ENCODE measurements around the gene MCM5.
A peak's percentile ranks its signal among the peaks of the same experiment; 100 is the strongest.
"Not testable (repeated sequence)": the region's sequence is repeated elsewhere in the genome, so short reads cannot be mapped to it uniquely, and the experiment has no call there.

The MCM5 gene

GRCh38 chr22:35399678-35400500 lies at the start of gene MCM5:
TSS of gene MCM5 (plus strand) at chr22:35400140. CDS start at chr22:35400439, 299 bp downstream.
- DNase-seq (ENCODE audit: low spot score in 2 of 2) (peak; percentile 92 to 97), ATAC-seq (replicated peaks; ENCODE audit: extremely low read depth, poor library complexity, severe bottlenecking) (peak; percentile 100)
- H3K27me3 Mint-ChIP-seq = no peaks in the 10 kb centered on the region
- peak within 1 kb of the TSS; percentile 97 for H3K27ac Mint-ChIP-seq (ENCODE audit: low read depth)
- H3K36me3 Mint-ChIP-seq (ENCODE audit: insufficient read depth) = peaks cover 31% of the 10 kb centered on the region
- no peaks in the 10 kb centered on the region for H3K9me3 Mint-ChIP-seq
- H3K4me3 Mint-ChIP-seq = peak within 1 kb of the TSS; percentile 100
- peaks cover 25% of the 10 kb centered on the region for H3K4me1 Mint-ChIP-seq

- Mint-ChIP-seq H3K27me3 (peaks cover 29% of the 10 kb centered on the region), H3K4me1 (peaks cover 21% of the 10 kb centered on the region), H3K27ac (ENCODE audit: low read depth) (peak overlapping the region; percentile 78), H3K36me3 (ENCODE audit: insufficient read depth) (peaks cover 8% of the 10 kb centered on the region), H3K9me3 (no peaks in the 10 kb centered on the region), H3K4me3 (peak overlapping the region; percentile 76)
- ATAC-seq (replicated peaks; ENCODE audit: extremely low read depth, poor library complexity, severe bottlenecking) (peak; percentile 90), DNase-seq (ENCODE audit: low spot score in 2 of 2) (peak; percentile 70 to 73)
Measured at GRCh38 chr22:35350539-35351503, 49.1 kb upstream of the MCM5 start.

- Mint-ChIP-seq H3K36me3 (ENCODE audit: insufficient read depth) (peaks cover 8% of the 10 kb centered on the region), H3K4me3 (peak overlapping the region; percentile 76)
- DNase-seq (ENCODE audit: low spot score in 2 of 2) = no peak
Measured at GRCh38 chr22:35352214-35353111, 47.5 kb upstream of the MCM5 start.

GRCh38 chr22:35353318-35353717 lies 46.6 kb upstream of the MCM5 start:
- H3K9me3 Mint-ChIP-seq = no peaks in the 10 kb centered on the region
- no peak overlapping the region for H3K27ac Mint-ChIP-seq (ENCODE audit: low read depth)
- H3K4me3 Mint-ChIP-seq = no peak overlapping the region
- peaks cover 21% of the 10 kb centered on the region for H3K4me1 Mint-ChIP-seq
- ATAC-seq (replicated peaks; ENCODE audit: extremely low read depth, poor library complexity, severe bottlenecking) (no peak), DNase-seq (ENCODE audit: low spot score in 2 of 2) (no peak)
- H3K27me3 Mint-ChIP-seq = peaks cover 36% of the 10 kb centered on the region
- peaks cover 6% of the 10 kb centered on the region for H3K36me3 Mint-ChIP-seq (ENCODE audit: insufficient read depth)

More at GRCh38 chr22:35352214-35353111, 47.5 kb upstream of the MCM5 start:
- H3K4me1 Mint-ChIP-seq = peaks cover 21% of the 10 kb centered on the region
- H3K27ac Mint-ChIP-seq (ENCODE audit: low read depth) = no peak overlapping the region
- H3K27me3 Mint-ChIP-seq = peaks cover 36% of the 10 kb centered on the region
- peak; percentile 17 for ATAC-seq (replicated peaks; ENCODE audit: extremely low read depth, poor library complexity, severe bottlenecking)
- H3K9me3 Mint-ChIP-seq = no peaks in the 10 kb centered on the region

- no peak for DNase-seq (ENCODE audit: low spot score in 2 of 2)
- peaks cover 5% of the 10 kb centered on the region for H3K36me3 Mint-ChIP-seq (ENCODE audit: insufficient read depth)
- H3K9me3 Mint-ChIP-seq = no peaks in the 10 kb centered on the region
- no peak for ATAC-seq (replicated peaks; ENCODE audit: extremely low read depth, poor library complexity, severe bottlenecking)
- no peak overlapping the region for H3K27ac Mint-ChIP-seq (ENCODE audit: low read depth)
- H3K4me1 Mint-ChIP-seq = peaks cover 21% of the 10 kb centered on the region
- H3K27me3 Mint-ChIP-seq = peaks cover 36% of the 10 kb centered on the region
- no peak overlapping the region for H3K4me3 Mint-ChIP-seq
Measured at GRCh38 chr22:35354068-35354467, 45.9 kb upstream of the MCM5 start.

GRCh38 chr22:35357883-35358621 lies 41.9 kb upstream of the MCM5 start:
- Mint-ChIP-seq H3K4me3 (no peak overlapping the region), H3K9me3 (no peaks in the 10 kb centered on the region), H3K36me3 (ENCODE audit: insufficient read depth) (no peaks in the 10 kb centered on the region), H3K27ac (ENCODE audit: low read depth) (no peak overlapping the region), H3K4me1 (no peaks in the 10 kb centered on the region), H3K27me3 (peaks cover 15% of the 10 kb centered on the region)
- DNase-seq (ENCODE audit: low spot score in 2 of 2) = no peak
- no peak for ATAC-seq (replicated peaks; ENCODE audit: extremely low read depth, poor library complexity, severe bottlenecking)

- Mint-ChIP-seq H3K4me3 (no peak overlapping the region), H3K36me3 (ENCODE audit: insufficient read depth) (no peaks in the 10 kb centered on the region), H3K4me1 (no peaks in the 10 kb centered on the region), H3K9me3 (no peaks in the 10 kb centered on the region), H3K27ac (ENCODE audit: low read depth) (no peak overlapping the region), H3K27me3 (peaks cover 15% of the 10 kb centered on the region)
- ATAC-seq (replicated peaks; ENCODE audit: extremely low read depth, poor library complexity, severe bottlenecking) (no peak), DNase-seq (ENCODE audit: low spot score in 2 of 2) (no peak)
Measured at GRCh38 chr22:35359380-35360065, 40.4 kb upstream of the MCM5 start.

GRCh38 chr22:35361001-35361558 lies 38.9 kb upstream of the MCM5 start:
- DNase-seq (ENCODE audit: low spot score in 2 of 2) = no peak
- Mint-ChIP-seq H3K36me3 (ENCODE audit: insufficient read depth) (no peaks in the 10 kb centered on the region), H3K27me3 (peaks cover 16% of the 10 kb centered on the region), H3K27ac (ENCODE audit: low read depth) (no peak overlapping the region), H3K4me1 (no peaks in the 10 kb centered on the region), H3K4me3 (no peak overlapping the region), H3K9me3 (no peaks in the 10 kb centered on the region)
- no peak for ATAC-seq (replicated peaks; ENCODE audit: extremely low read depth, poor library complexity, severe bottlenecking)

GRCh38 chr22:35363566-35364086 lies 36.3 kb upstream of the MCM5 start:
- Mint-ChIP-seq H3K4me3 (no peak overlapping the region), H3K36me3 (ENCODE audit: insufficient read depth) (no peaks in the 10 kb centered on the region), H3K4me1 (no peaks in the 10 kb centered on the region), H3K27ac (ENCODE audit: low read depth) (no peak overlapping the region), H3K9me3 (no peaks in the 10 kb centered on the region), H3K27me3 (peaks cover 21% of the 10 kb centered on the region)
- no peak for ATAC-seq (replicated peaks; ENCODE audit: extremely low read depth, poor library complexity, severe bottlenecking)
- no peak for DNase-seq (ENCODE audit: low spot score in 2 of 2)

- DNase-seq (ENCODE audit: low spot score in 2 of 2); H3K4me1 Mint-ChIP-seq; H3K9me3 Mint-ChIP-seq; ATAC-seq (replicated peaks; ENCODE audit: extremely low read depth, poor library complexity, severe bottlenecking); H3K27ac Mint-ChIP-seq (ENCODE audit: low read depth); H3K36me3 Mint-ChIP-seq (ENCODE audit: insufficient read depth); H3K4me3 Mint-ChIP-seq: not testable (repeated sequence)
- peaks cover 27% of the 10 kb centered on the region for H3K27me3 Mint-ChIP-seq
Measured at GRCh38 chr22:35364230-35364629, 35.7 kb upstream of the MCM5 start.

Data from central memory CD8-positive, alpha-beta T cell (primary cell).